ENCODE data around the gene TBC1D12. TPM values are rescaled to one million over a fixed set of nuclear protein-coding genes. Genes with fewer than 3 reads are reported as not detected.
A peak's percentile ranks its signal among the peaks of the same experiment; 100 is the strongest.

Gene TBC1D12
- 9.8 and 12.9 TPM in 2 replicates for total RNA-seq

DNA sequence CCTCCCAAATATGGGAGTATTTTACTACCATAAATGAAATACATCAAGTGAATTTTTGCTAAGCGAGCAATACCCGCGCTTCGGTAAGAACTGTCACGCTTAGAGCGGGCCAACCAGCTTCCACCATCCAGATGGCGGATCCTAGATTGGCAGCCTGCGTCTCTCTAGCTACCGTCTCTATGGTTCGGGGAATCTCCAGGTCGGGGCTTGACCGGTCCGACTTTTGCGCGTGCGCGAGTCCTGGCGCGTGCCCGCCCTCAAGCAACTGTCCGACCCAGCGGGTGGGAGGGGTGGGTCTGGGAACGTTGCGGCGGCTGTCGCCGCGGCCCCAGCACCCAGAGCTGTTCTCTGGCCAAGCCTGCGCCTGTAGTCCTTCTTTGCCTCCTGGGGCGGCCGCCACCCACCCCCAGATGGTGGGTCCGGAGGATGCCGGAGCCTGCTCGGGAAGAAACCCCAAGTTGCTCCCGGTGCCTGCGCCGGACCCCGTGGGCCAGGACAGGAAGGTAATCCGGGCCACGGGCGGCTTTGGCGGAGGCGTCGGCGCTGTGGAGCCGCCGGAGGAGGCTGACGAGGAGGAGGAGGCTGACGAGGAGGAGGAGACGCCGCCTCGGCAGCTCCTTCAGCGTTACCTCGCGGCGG lies at the start of gene TBC1D12:
TBC1D12 (plus strand) TSS at position 338 of the 639 bp plus-strand sequence; CDS start at position 411, 73 bp downstream.
- H3K4me3 ChIP-seq (ENCODE audit: low read depth, low read length) = peak within 1 kb of the TSS; percentile 90
- peak; percentile 69 for DNase-seq (ENCODE audit: low read depth)
- TF ChIP-seq CTCF (conservative IDR thresholded peaks at IDR 0.05; ENCODE audit: low read depth, low read length) = no peak

DNA sequence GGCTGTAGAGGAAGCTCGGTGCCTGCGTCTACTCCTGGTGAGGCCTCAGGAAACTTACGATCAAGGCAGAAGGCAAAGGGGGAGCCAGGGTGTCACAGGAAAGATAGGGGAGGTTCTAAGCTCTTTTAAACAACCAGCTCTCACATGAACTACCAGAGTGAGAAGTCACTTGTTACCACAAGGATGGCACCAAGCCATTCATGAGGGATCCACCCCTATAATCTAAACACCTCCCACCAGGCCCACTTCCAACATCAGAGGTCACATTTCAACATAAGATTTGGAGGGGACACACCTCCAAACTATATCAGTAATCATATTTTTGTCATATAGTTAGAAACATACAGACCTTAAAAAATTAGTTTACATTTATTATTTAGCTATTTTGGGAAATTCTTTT lies 49.0 kb upstream of the TBC1D12 start:
- H3K4me3 ChIP-seq (ENCODE audit: low read depth, low read length) = no peak overlapping the region
- TF ChIP-seq CTCF (conservative IDR thresholded peaks at IDR 0.05; ENCODE audit: low read depth, low read length) = no peak

GRCh38 chr10:94355841-94356240 lies 46.5 kb upstream of the TBC1D12 start:
- DNase-seq (ENCODE audit: low read depth) = no peak
- no peak for TF ChIP-seq CTCF (conservative IDR thresholded peaks at IDR 0.05; ENCODE audit: low read depth, low read length)
- no peak overlapping the region for H3K4me3 ChIP-seq (ENCODE audit: low read depth, low read length)

More for the DNA sequence above, 49.0 kb upstream of the TBC1D12 start:
- no peak for DNase-seq (ENCODE audit: low read depth)

- no peak overlapping the region for H3K4me3 ChIP-seq (ENCODE audit: low read depth, low read length)
- no peak for DNase-seq (ENCODE audit: low read depth)
- TF ChIP-seq CTCF (conservative IDR thresholded peaks at IDR 0.05; ENCODE audit: low read depth, low read length) = no peak
Observed at GRCh38 chr10:94357193-94357592, 45.1 kb upstream of the TBC1D12 start.

DNA sequence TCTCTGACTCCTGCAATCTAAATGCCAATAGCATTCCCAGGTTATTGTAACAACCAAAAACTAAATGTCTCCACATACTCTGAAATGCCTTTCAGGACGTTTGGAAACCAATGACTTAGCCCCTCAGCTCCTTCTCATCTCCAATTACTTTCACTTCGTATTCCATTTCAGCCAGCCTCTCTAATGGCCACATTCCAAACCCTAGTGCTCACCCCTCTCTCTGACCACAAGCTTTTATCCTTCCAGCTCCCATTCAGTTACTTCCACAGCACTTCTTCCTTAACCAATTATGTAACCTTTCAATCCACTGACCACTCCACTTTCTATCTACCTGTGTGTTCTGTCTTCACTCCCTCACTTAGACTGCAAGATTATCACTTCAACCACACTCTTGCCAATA lies 43.9 kb upstream of the TBC1D12 start:
- peak; percentile 82 for DNase-seq (ENCODE audit: low read depth)
- TF ChIP-seq CTCF (conservative IDR thresholded peaks at IDR 0.05; ENCODE audit: low read depth, low read length) = no peak
- peak overlapping the region; percentile 38 for H3K4me3 ChIP-seq (ENCODE audit: low read depth, low read length)

- no peak for TF ChIP-seq CTCF (conservative IDR thresholded peaks at IDR 0.05; ENCODE audit: low read depth, low read length)
- peak overlapping the region; percentile 93 for H3K4me3 ChIP-seq (ENCODE audit: low read depth, low read length)
- no peak for DNase-seq (ENCODE audit: low read depth)
Observed at GRCh38 chr10:94361171-94361794, 41.1 kb upstream of the TBC1D12 start.
